Measurements from ENCODE around the gene NUP98. TPM values are rescaled to one million over a fixed set of nuclear protein-coding genes. Genes with fewer than 3 reads are reported as not detected.

NUP98 gene
- total RNA-seq, 1 donor from 2014 or later: 94.8 TPM

- Mint-ChIP-seq H3K9me3 (no peaks in the 10 kb centered on the region), H3K36me3 (peaks cover 38% of the 10 kb centered on the region), H3K4me1 (no peaks in the 10 kb centered on the region), H3K27me3 (ENCODE audit: insufficient read depth, low read depth) (no peaks in the 10 kb centered on the region), H3K27ac (no peak overlapping the region), H3K4me3 (no peak overlapping the region)
- no peaks in the 10 kb centered on the region for H4K20me1 ChIP-seq (ENCODE audit: low read depth)
- DNase-seq (ENCODE audit: low spot score): no peak
- H2AFZ ChIP-seq (replicated peaks): no peak overlapping the region
- H3K9ac ChIP-seq: no peak overlapping the region
- H3K4me3 ChIP-seq: no peak overlapping the region
- no peaks in the 10 kb centered on the region for H3K27me3 ChIP-seq
- no peaks in the 10 kb centered on the region for H3K4me1 ChIP-seq
- no peak overlapping the region for H3K27ac ChIP-seq
- TF ChIP-seq EZH2phosphoT487 (IDR thresholded peaks at IDR 0.05): no peak
- TF ChIP-seq, protein P1, sequence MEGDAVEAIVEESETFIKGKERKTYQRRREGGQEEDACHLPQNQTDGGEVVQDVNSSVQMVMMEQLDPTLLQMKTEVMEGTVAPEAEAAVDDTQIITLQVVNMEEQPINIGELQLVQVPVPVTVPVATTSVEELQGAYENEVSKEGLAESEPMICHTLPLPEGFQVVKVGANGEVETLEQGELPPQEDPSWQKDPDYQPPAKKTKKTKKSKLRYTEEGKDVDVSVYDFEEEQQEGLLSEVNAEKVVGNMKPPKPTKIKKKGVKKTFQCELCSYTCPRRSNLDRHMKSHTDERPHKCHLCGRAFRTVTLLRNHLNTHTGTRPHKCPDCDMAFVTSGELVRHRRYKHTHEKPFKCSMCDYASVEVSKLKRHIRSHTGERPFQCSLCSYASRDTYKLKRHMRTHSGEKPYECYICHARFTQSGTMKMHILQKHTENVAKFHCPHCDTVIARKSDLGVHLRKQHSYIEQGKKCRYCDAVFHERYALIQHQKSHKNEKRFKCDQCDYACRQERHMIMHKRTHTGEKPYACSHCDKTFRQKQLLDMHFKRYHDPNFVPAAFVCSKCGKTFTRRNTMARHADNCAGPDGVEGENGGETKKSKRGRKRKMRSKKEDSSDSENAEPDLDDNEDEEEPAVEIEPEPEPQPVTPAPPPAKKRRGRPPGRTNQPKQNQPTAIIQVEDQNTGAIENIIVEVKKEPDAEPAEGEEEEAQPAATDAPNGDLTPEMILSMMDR (IDR thresholded peaks at IDR 0.05): no peak
- no peak for TF ChIP-seq EZH2 (IDR thresholded peaks at IDR 0.05)
- peaks cover 26% of the 10 kb centered on the region for H3K36me3 ChIP-seq
- peaks cover 6% of the 10 kb centered on the region for H3F3A ChIP-seq (ENCODE audit: low read depth)
- no peaks in the 10 kb centered on the region for H3K9me3 ChIP-seq (ENCODE audit: low read depth)
- H3K79me2 ChIP-seq (ENCODE audit: low read depth): no peaks in the 10 kb centered on the region
- no peak overlapping the region for H3K4me2 ChIP-seq
Observed at GRCh38 chr11:3700410-3700809, 96.9 kb downstream of the NUP98 start.

- no peaks in the 10 kb centered on the region for H3K9me3 ChIP-seq (ENCODE audit: low read depth)
- peaks cover 39% of the 10 kb centered on the region for H3K36me3 ChIP-seq
- no peak overlapping the region for H3K4me2 ChIP-seq
- Mint-ChIP-seq H3K36me3 (peaks cover 40% of the 10 kb centered on the region), H3K4me3 (no peak overlapping the region), H3K4me1 (no peaks in the 10 kb centered on the region), H3K27me3 (ENCODE audit: insufficient read depth, low read depth) (peaks cover 4% of the 10 kb centered on the region), H3K27ac (no peak overlapping the region), H3K9me3 (no peaks in the 10 kb centered on the region)
- no peak for TF ChIP-seq EZH2phosphoT487 (IDR thresholded peaks at IDR 0.05)
- no peak for TF ChIP-seq EZH2 (IDR thresholded peaks at IDR 0.05)
- TF ChIP-seq, protein P1 (IDR thresholded peaks at IDR 0.05): no peak
- no peak overlapping the region for H3K9ac ChIP-seq
- H3K4me1 ChIP-seq: no peaks in the 10 kb centered on the region
- H3K4me3 ChIP-seq: no peak overlapping the region
- no peaks in the 10 kb centered on the region for H3K79me2 ChIP-seq (ENCODE audit: low read depth)
- no peak overlapping the region for H2AFZ ChIP-seq (replicated peaks)
- H3F3A ChIP-seq (ENCODE audit: low read depth): no peaks in the 10 kb centered on the region
- H3K27me3 ChIP-seq: no peaks in the 10 kb centered on the region
- DNase-seq (ENCODE audit: low spot score): no peak
- H4K20me1 ChIP-seq (ENCODE audit: low read depth): peaks cover 4% of the 10 kb centered on the region
- H3K27ac ChIP-seq: no peak overlapping the region
Observed at GRCh38 chr11:3686751-3687150, 110.6 kb downstream of the NUP98 start.

GRCh38 chr11:3685923-3686322 lies 111.4 kb downstream of the NUP98 start:
- peaks cover 4% of the 10 kb centered on the region for H3K27me3 Mint-ChIP-seq (ENCODE audit: insufficient read depth, low read depth)
- Histone ChIP-seq H3K4me2 (no peak overlapping the region), H3K4me1 (no peaks in the 10 kb centered on the region), H2AFZ (replicated peaks) (no peak overlapping the region), H4K20me1 (ENCODE audit: low read depth) (peaks cover 4% of the 10 kb centered on the region), H3K9ac (no peak overlapping the region), H3K27ac (no peak overlapping the region), H3F3A (ENCODE audit: low read depth) (no peaks in the 10 kb centered on the region), H3K36me3 (peaks cover 38% of the 10 kb centered on the region), H3K79me2 (ENCODE audit: low read depth) (no peaks in the 10 kb centered on the region), H3K9me3 (ENCODE audit: low read depth) (no peaks in the 10 kb centered on the region), H3K4me3 (no peak overlapping the region), H3K27me3 (no peaks in the 10 kb centered on the region)
- H3K9me3 Mint-ChIP-seq: no peaks in the 10 kb centered on the region
- no peak overlapping the region for H3K27ac Mint-ChIP-seq
- DNase-seq (ENCODE audit: low spot score): no peak
- TF ChIP-seq EZH2phosphoT487 (IDR thresholded peaks at IDR 0.05) (no peak), EZH2 (IDR thresholded peaks at IDR 0.05) (no peak)
- TF ChIP-seq, protein P1 (IDR thresholded peaks at IDR 0.05): no peak
- peaks cover 45% of the 10 kb centered on the region for H3K36me3 Mint-ChIP-seq
- H3K4me1 Mint-ChIP-seq: no peaks in the 10 kb centered on the region
- no peak overlapping the region for H3K4me3 Mint-ChIP-seq
